Fibroblast of pulmonary artery (primary cell): ENCODE measurements around the gene ITPR1.

Source experiments
- DNase-seq: peaks from one replicate; pipeline ENCODE4 v3.0.0-alpha.2; 2010; ENCODE audit warnings: low read depth
- H3K4me3 ChIP-seq: replicated peaks from 2 replicates; pipeline ENCODE4 v1.5.1; 2011; ENCODE audit warnings: low read depth, mild to moderate bottlenecking, control low read depth, low read length, moderate library complexity
- TF ChIP-seq, protein P1 (sequence below): IDR thresholded peaks from 2 replicates; pipeline ENCODE4 v1.5.1; 2011; ENCODE audit warnings: mild to moderate bottlenecking, control low read depth, low read length, inconsistent platforms; ENCODE audit errors: missing control alignments

Gene ITPR1

GRCh38 chr3:4547799-4548198 is 54.7 kb downstream of the ITPR1 start:
- TF ChIP-seq, protein P1, sequence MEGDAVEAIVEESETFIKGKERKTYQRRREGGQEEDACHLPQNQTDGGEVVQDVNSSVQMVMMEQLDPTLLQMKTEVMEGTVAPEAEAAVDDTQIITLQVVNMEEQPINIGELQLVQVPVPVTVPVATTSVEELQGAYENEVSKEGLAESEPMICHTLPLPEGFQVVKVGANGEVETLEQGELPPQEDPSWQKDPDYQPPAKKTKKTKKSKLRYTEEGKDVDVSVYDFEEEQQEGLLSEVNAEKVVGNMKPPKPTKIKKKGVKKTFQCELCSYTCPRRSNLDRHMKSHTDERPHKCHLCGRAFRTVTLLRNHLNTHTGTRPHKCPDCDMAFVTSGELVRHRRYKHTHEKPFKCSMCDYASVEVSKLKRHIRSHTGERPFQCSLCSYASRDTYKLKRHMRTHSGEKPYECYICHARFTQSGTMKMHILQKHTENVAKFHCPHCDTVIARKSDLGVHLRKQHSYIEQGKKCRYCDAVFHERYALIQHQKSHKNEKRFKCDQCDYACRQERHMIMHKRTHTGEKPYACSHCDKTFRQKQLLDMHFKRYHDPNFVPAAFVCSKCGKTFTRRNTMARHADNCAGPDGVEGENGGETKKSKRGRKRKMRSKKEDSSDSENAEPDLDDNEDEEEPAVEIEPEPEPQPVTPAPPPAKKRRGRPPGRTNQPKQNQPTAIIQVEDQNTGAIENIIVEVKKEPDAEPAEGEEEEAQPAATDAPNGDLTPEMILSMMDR: no peak
- H3K4me3 ChIP-seq: no peak overlapping the region
- DNase-seq: no peak

DNA sequence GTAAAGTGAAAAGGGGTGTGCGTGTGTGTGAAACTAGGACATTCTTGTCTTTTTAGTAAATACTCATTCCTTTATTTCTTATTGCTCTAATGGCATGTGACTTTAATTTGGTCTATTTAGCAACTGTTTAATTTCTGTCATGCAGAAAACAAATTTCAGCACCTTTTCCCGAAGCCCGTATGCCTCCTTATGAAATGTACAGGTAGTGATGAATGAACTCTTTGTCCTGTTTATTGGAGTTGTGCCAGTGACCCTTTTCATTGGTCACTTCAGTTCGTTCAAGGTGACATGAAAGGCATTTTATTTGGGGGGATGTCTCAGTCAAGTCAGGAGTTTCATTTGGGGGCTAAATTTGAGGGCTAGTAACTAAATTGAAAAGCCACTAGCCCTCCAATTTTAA is 55.2 kb downstream of the ITPR1 start:
- no peak overlapping the region for H3K4me3 ChIP-seq
- DNase-seq: no peak
- TF ChIP-seq, protein P1: no peak

- TF ChIP-seq, protein P1: no peak
- DNase-seq: no peak
- H3K4me3 ChIP-seq: no peak overlapping the region
Measured at GRCh38 chr3:4548780-4549179, 55.6 kb downstream of the ITPR1 start.

DNA sequence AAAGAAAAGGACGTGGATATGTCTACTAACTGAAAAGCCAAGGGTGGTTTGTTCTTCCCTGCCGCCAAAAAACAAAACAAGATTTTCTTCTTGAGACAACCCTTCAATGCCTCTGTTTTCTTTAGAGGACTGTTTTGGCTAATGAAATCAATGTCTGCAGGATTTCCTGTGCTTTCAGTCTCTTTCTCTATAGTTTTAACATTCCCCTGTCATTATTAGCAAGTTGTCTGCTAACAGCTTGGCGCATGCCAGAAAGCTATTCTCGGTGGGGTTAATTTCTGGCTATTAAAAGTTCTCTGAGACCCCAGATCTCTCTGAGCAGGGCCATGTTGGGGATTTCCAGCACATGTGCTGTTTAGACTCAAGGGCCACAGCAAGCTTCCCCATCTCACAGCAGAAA is 56.7 kb downstream of the ITPR1 start:
- no peak for DNase-seq
- no peak overlapping the region for H3K4me3 ChIP-seq
- TF ChIP-seq, protein P1: no peak

GRCh38 chr3:4551051-4551711 is 58.0 kb downstream of the ITPR1 start:
- peak; percentile 29 for DNase-seq
- no peak overlapping the region for H3K4me3 ChIP-seq
- TF ChIP-seq, protein P1: no peak

- TF ChIP-seq, protein P1: no peak
- no peak for DNase-seq
- no peak overlapping the region for H3K4me3 ChIP-seq
Measured at GRCh38 chr3:4551794-4552442, 58.8 kb downstream of the ITPR1 start.

GRCh38 chr3:4552811-4553210 is 59.7 kb downstream of the ITPR1 start:
- DNase-seq: no peak
- TF ChIP-seq, protein P1: no peak
- H3K4me3 ChIP-seq: no peak overlapping the region
